SK-N-SH treated with all-trans-retinoic acid at 6 μM for 48 hours (cell line): ENCODE measurements around the gene FKBP3.
"Not testable (repeated sequence)": the region's sequence is repeated elsewhere in the genome, so short reads cannot be mapped to it uniquely, and the experiment has no call there.

Experiments
- ATAC-seq: fragments of 200-7000 bp; cut with Tn5 transposase; 3 replicates; pipeline ENCODE4 v1.9.1; 2020; ENCODE audit warnings: mild to moderate bottlenecking, moderate library complexity
- ARNTL ChIP-seq: fragments of 450-650 bp; formaldehyde crosslinking; IDR thresholded peaks from 2 replicates; pipeline ENCODE4 v1.5.0; 2020; ENCODE audit warnings: low read depth, mild to moderate bottlenecking, moderate library complexity, borderline replicate concordance
- BACH2 ChIP-seq: fragments of 250-450 bp; sonication (Bioruptor Pico); IDR thresholded peaks from 2 replicates; pipeline ENCODE4 v1.9.0; 2021; ENCODE audit warnings: mild to moderate bottlenecking, borderline replicate concordance
- CREB5 ChIP-seq: fragments of 250-450 bp; sonication (Bioruptor Pico); IDR thresholded peaks from 2 replicates; pipeline ENCODE4 v1.5.1; 2020; ENCODE audit warnings: low read depth, mild to moderate bottlenecking, moderate library complexity
- CSRNP3 ChIP-seq: fragments of 250-450 bp; sonication (Bioruptor Pico); IDR thresholded peaks from 2 replicates; pipeline ENCODE4 v1.5.1; 2021; ENCODE audit warnings: mild to moderate bottlenecking, moderate library complexity
- ESRRG ChIP-seq: fragments of 250-450 bp; sonication (Bioruptor Pico); IDR thresholded peaks from 2 replicates; pipeline ENCODE4 v1.6.1; 2021; ENCODE audit warnings: mild to moderate bottlenecking
- GLIS3 ChIP-seq: fragments of 250-450 bp; sonication (Bioruptor Pico); IDR thresholded peaks from 2 replicates; pipeline ENCODE4 v1.5.0; 2020; ENCODE audit warnings: mild to moderate bottlenecking, moderate library complexity
- ISL1 ChIP-seq: fragments of 250-450 bp; sonication (Bioruptor Pico); IDR thresholded peaks from 2 replicates; pipeline ENCODE4 v2.1.2; 2022; ENCODE audit warnings: mild to moderate bottlenecking, moderate library complexity
- OSR1 ChIP-seq: fragments of 250-450 bp; sonication (Bioruptor Pico); IDR thresholded peaks from 2 replicates; pipeline ENCODE4 v1.8.0; 2022; ENCODE audit warnings: moderate library complexity, mild to moderate bottlenecking, inconsistent platforms
- PATZ1 ChIP-seq: fragments of 250-450 bp; sonication (Bioruptor Pico); IDR thresholded peaks from 2 replicates; pipeline ENCODE4 v1.8.0; 2020; ENCODE audit warnings: mild to moderate bottlenecking, moderate library complexity, borderline replicate concordance
- PPARA ChIP-seq: fragments of 250-450 bp; sonication (Bioruptor Pico); IDR thresholded peaks from 2 replicates; pipeline ENCODE4 v1.5.0; 2020; ENCODE audit warnings: mild to moderate bottlenecking, borderline replicate concordance
- RARB ChIP-seq: fragments of 250-450 bp; sonication (Bioruptor Pico); IDR thresholded peaks from 2 replicates; pipeline ENCODE4 v1.8.0; 2021; ENCODE audit warnings: mild to moderate bottlenecking, moderate library complexity
- SNAI2 ChIP-seq: fragments of 250-450 bp; sonication (Bioruptor Pico); IDR thresholded peaks from 2 replicates; pipeline ENCODE4 v1.5.0; 2020; ENCODE audit warnings: mild to moderate bottlenecking, moderate library complexity
- TCF4 ChIP-seq: fragments of 250-450 bp; sonication (Bioruptor Pico); IDR thresholded peaks from 2 replicates; pipeline ENCODE4 v1.8.0; 2021; ENCODE audit warnings: mild to moderate bottlenecking, moderate library complexity, borderline replicate concordance
- TOX ChIP-seq: fragments of 250-450 bp; sonication (Bioruptor Pico); IDR thresholded peaks from 2 replicates; pipeline ENCODE4 v1.8.0; 2021; ENCODE audit warnings: mild to moderate bottlenecking, moderate library complexity, borderline replicate concordance
- TSHZ2 ChIP-seq: fragments of 250-450 bp; sonication (Bioruptor Pico); IDR thresholded peaks from 2 replicates; pipeline ENCODE4 v1.5.0; 2020; ENCODE audit warnings: mild to moderate bottlenecking, moderate library complexity
- ZC3H10 ChIP-seq: fragments of 250-450 bp; sonication (Bioruptor Pico); IDR thresholded peaks from 2 replicates; pipeline ENCODE4 v1.5.1; 2021; ENCODE audit warnings: mild to moderate bottlenecking, moderate library complexity
- ZFP3 ChIP-seq: fragments of 250-450 bp; sonication (Bioruptor Pico); IDR thresholded peaks from 2 replicates; pipeline ENCODE4 v1.5.0; 2020; ENCODE audit warnings: mild to moderate bottlenecking, moderate library complexity
- ZFP30 ChIP-seq: fragments of 450-650 bp; formaldehyde crosslinking; IDR thresholded peaks from 2 replicates; pipeline ENCODE4 v1.5.0; 2022; ENCODE audit warnings: mild to moderate bottlenecking, moderate library complexity
- ZNF565 ChIP-seq: fragments of 450-650 bp; formaldehyde crosslinking; conservative IDR thresholded peaks from 2 replicates; pipeline ENCODE4 v1.5.0; 2020; ENCODE audit warnings: low read depth, mild to moderate bottlenecking, moderate library complexity
- ZNF70 ChIP-seq: fragments of 450-650 bp; formaldehyde crosslinking; IDR thresholded peaks from 2 replicates; pipeline ENCODE4 v1.5.0; 2020; ENCODE audit warnings: mild to moderate bottlenecking, moderate library complexity
- ZNF8 ChIP-seq: fragments of 450-650 bp; formaldehyde crosslinking; IDR thresholded peaks from 2 replicates; pipeline ENCODE4 v1.5.0; 2020; ENCODE audit warnings: mild to moderate bottlenecking, moderate library complexity

FKBP3 gene

GRCh38 chr14:45145214-45145613 lies 10.9 kb upstream of the FKBP3 start:
- no peak for ATAC-seq
- TF ChIP-seq BACH2 (CRISPR knock-in tag) = no peak
- no peak for TF ChIP-seq TCF4 (CRISPR knock-in tag)
- no peak for TF ChIP-seq PPARA (CRISPR knock-in tag)
- TF ChIP-seq OSR1 (CRISPR knock-in tag) = no peak
- TF ChIP-seq GLIS3 (CRISPR knock-in tag) = no peak
- TF ChIP-seq ZC3H10 (CRISPR knock-in tag) = no peak
- TF ChIP-seq TOX (CRISPR knock-in tag) = no peak
- no peak for TF ChIP-seq SNAI2 (CRISPR knock-in tag)
- no peak for TF ChIP-seq ZNF8
- no peak for TF ChIP-seq ARNTL (CRISPR knock-in tag)
- TF ChIP-seq ISL1 = no peak
- TF ChIP-seq PATZ1 (CRISPR knock-in tag) = no peak
- TF ChIP-seq CREB5 (CRISPR knock-in tag) = no peak

- no peak for TF ChIP-seq CSRNP3 (CRISPR knock-in tag)
- no peak for TF ChIP-seq ZNF70 (CRISPR knock-in tag)
- TF ChIP-seq ARNTL (CRISPR knock-in tag) = no peak
- no peak for TF ChIP-seq TSHZ2 (CRISPR knock-in tag)
- TF ChIP-seq ISL1 = no peak
- no peak for TF ChIP-seq ZFP3 (CRISPR knock-in tag)
- no peak for TF ChIP-seq GLIS3 (CRISPR knock-in tag)
- no peak for TF ChIP-seq OSR1 (CRISPR knock-in tag)
- no peak for TF ChIP-seq CREB5 (CRISPR knock-in tag)
- TF ChIP-seq PPARA (CRISPR knock-in tag) = no peak
- no peak for TF ChIP-seq ZNF8
- TF ChIP-seq TOX (CRISPR knock-in tag) = no peak
- no peak for TF ChIP-seq ZFP30 (CRISPR knock-in tag)
- no peak for ATAC-seq
Measured at GRCh38 chr14:45144658-45145057, 10.4 kb upstream of the FKBP3 start.

- ATAC-seq = not testable (repeated sequence)
Measured at GRCh38 chr14:45142083-45142482, 7.8 kb upstream of the FKBP3 start.

GRCh38 chr14:45140661-45141187 lies 6.4 kb upstream of the FKBP3 start:
- no peak for ATAC-seq
- TF ChIP-seq CSRNP3 (CRISPR knock-in tag) = no peak
- no peak for TF ChIP-seq ZC3H10 (CRISPR knock-in tag)
- TF ChIP-seq ZNF8 = no peak
- TF ChIP-seq ZNF565 (CRISPR knock-in tag) = no peak
- no peak for TF ChIP-seq ARNTL (CRISPR knock-in tag)
- no peak for TF ChIP-seq ZNF70 (CRISPR knock-in tag)
- no peak for TF ChIP-seq ESRRG (CRISPR knock-in tag)
- no peak for TF ChIP-seq OSR1 (CRISPR knock-in tag)
- TF ChIP-seq GLIS3 (CRISPR knock-in tag) = no peak
- no peak for TF ChIP-seq ZFP30 (CRISPR knock-in tag)
- TF ChIP-seq TSHZ2 (CRISPR knock-in tag) = no peak
- TF ChIP-seq RARB (CRISPR knock-in tag) = no peak
- TF ChIP-seq ZFP3 (CRISPR knock-in tag) = no peak
